ENCODE results near the gene PLA2G6.

Gene PLA2G6

GRCh38 chr22:38189104-38189503, 7.5 kb upstream of the PLA2G6 start:
- H3K27ac ChIP-seq (ENCODE audit: extremely low read depth, low read depth, low read length), result no peak overlapping the region
- H3K36me3 ChIP-seq (ENCODE audit: control insufficient read depth in 2 of 2, insufficient read depth in 1 of 2, low read length in 2 of 2), result no peaks in the 10 kb centered on the region
- no peaks in the 10 kb centered on the region for H3K9me3 ChIP-seq (ENCODE audit: control insufficient read depth, insufficient read depth, low read depth, low read length)
- ChIA-PET POLR2A (no interaction called here), CTCF (interaction anchor here (0.5 kb wide), 1 partner anchor 85 kb away, joined by 3 read pairs; no protein-coding TSS in a partner anchor)
- TF ChIP-seq ZNF544 (tag by site-specific recombination; IDR thresholded peaks at IDR 0.05), result no peak
- TF ChIP-seq ZNF214 (tag by site-specific recombination; IDR thresholded peaks at IDR 0.05; ENCODE audit: borderline replicate concordance), result no peak
- TF ChIP-seq ZNF626 (tag by site-specific recombination; IDR thresholded peaks at IDR 0.05), result no peak
- no peak for TF ChIP-seq ZNF777 (tag by site-specific recombination; IDR thresholded peaks at IDR 0.05; ENCODE audit: borderline replicate concordance)
- no peak for TF ChIP-seq ZNF184 (tag by site-specific recombination; IDR thresholded peaks at IDR 0.05)
- no peak for TF ChIP-seq ZNF223 (tag by site-specific recombination; IDR thresholded peaks at IDR 0.05)
- TF ChIP-seq ZBTB20 (tag by site-specific recombination; IDR thresholded peaks at IDR 0.05), result no peak
- no peak for TF ChIP-seq ZFP69B (tag by site-specific recombination; IDR thresholded peaks at IDR 0.05)
- TF ChIP-seq ZNF26 (tag by site-specific recombination; IDR thresholded peaks at IDR 0.05), result no peak
- no peak for TF ChIP-seq ZNF114 (tag by site-specific recombination; IDR thresholded peaks at IDR 0.05)
- no peak for TF ChIP-seq ZNF747 (tag by site-specific recombination; IDR thresholded peaks at IDR 0.05)
- TF ChIP-seq ZNF266 (tag by site-specific recombination; IDR thresholded peaks at IDR 0.05; ENCODE audit: low read depth), result no peak
- no peak for TF ChIP-seq ZNF658 (tag by site-specific recombination; IDR thresholded peaks at IDR 0.05)
- no peak for TF ChIP-seq ZNF501 (tag by site-specific recombination; IDR thresholded peaks at IDR 0.05)
- TF ChIP-seq ZNF473 (tag by site-specific recombination; IDR thresholded peaks at IDR 0.05), result no peak
- TF ChIP-seq KLF17 (tag by site-specific recombination; IDR thresholded peaks at IDR 0.05), result no peak
- no peak for TF ChIP-seq SP2 (tag by site-specific recombination; IDR thresholded peaks at IDR 0.05)
- no peaks in the 10 kb centered on the region for H3K4me1 ChIP-seq (ENCODE audit: control insufficient read depth, insufficient read depth, low read length)
- H3K4me3 ChIP-seq (ENCODE audit: low read depth, low read length), result no peak overlapping the region

- ChIA-PET POLR2A (interaction anchor here (1.3 kb wide), 1 partner anchor 14 kb away, joined by 3 read pairs; the partner anchor contains the start of gene MAFF), CTCF (interaction anchor here (0.6 to 1.2 kb wide), 4 partner anchors 11 to 248 kb away, joined by 3 to 5 read pairs (median 3); no protein-coding TSS in a partner anchor)
- Histone ChIP-seq H3K9me3 (ENCODE audit: control insufficient read depth, insufficient read depth, low read depth, low read length) (no peaks in the 10 kb centered on the region), H3K4me3 (ENCODE audit: low read depth, low read length) (no peak overlapping the region), H3K36me3 (ENCODE audit: control insufficient read depth in 2 of 2, insufficient read depth in 1 of 2, low read length in 2 of 2) (no peaks in the 10 kb centered on the region), H3K4me1 (ENCODE audit: control insufficient read depth, insufficient read depth, low read length) (no peaks in the 10 kb centered on the region), H3K27ac (ENCODE audit: extremely low read depth, low read depth, low read length) (no peak overlapping the region)
- TF ChIP-seq ZNF600 (tag by site-specific recombination; IDR thresholded peaks at IDR 0.05), result no peak
- no peak for TF ChIP-seq ZNF701 (tag by site-specific recombination; IDR thresholded peaks at IDR 0.05)
- no peak for TF ChIP-seq KLF17 (tag by site-specific recombination; IDR thresholded peaks at IDR 0.05)
- TF ChIP-seq ZFP3 (tag by site-specific recombination; IDR thresholded peaks at IDR 0.05; ENCODE audit: low read depth), result no peak
- no peak for TF ChIP-seq KLF16 (tag by site-specific recombination; IDR thresholded peaks at IDR 0.05)
- TF ChIP-seq SCRT2 (tag by site-specific recombination; IDR thresholded peaks at IDR 0.05), result peak; percentile 97
- TF ChIP-seq ZNF169 (tag by site-specific recombination; IDR thresholded peaks at IDR 0.05), result no peak
- no peak for TF ChIP-seq ZNF302 (tag by site-specific recombination; IDR thresholded peaks at IDR 0.05; ENCODE audit: low read depth)
- TF ChIP-seq ZSCAN16 (tag by site-specific recombination; IDR thresholded peaks at IDR 0.05), result no peak
- peak; percentile 72; the same call in 1 of the 2 replicates for TF ChIP-seq ZNF121 (tag by site-specific recombination; IDR thresholded peaks at IDR 0.05)
- TF ChIP-seq ZBTB17 (tag by site-specific recombination; IDR thresholded peaks at IDR 0.05), result no peak
- TF ChIP-seq SCRT1 (tag by site-specific recombination; IDR thresholded peaks at IDR 0.05; ENCODE audit: borderline replicate concordance), result peak; percentile 82; the same call in 1 of the 2 replicates
- 0 out of 2 replicates have a peak, but pooled peaks have one; percentile 20 for TF ChIP-seq ZNF792 (tag by site-specific recombination; IDR thresholded peaks at IDR 0.05)
- no peak for TF ChIP-seq ZNF175 (tag by site-specific recombination; IDR thresholded peaks at IDR 0.05)
- TF ChIP-seq ZNF148 (tag by site-specific recombination; IDR thresholded peaks at IDR 0.05; ENCODE audit: borderline replicate concordance), result no peak
These were observed 6.0 kb upstream of the PLA2G6 start for GRCh38 chr22:38187413-38188212.
